ENCODE results near the gene SMPDL3A.

- TF ChIP-seq CTCF (IDR thresholded peaks at IDR 0.05) (no peak), POLR2AphosphoS5 (IDR thresholded peaks at IDR 0.05) (no peak), EP300 (IDR thresholded peaks at IDR 0.05) (no peak), POLR2A (IDR thresholded peaks at IDR 0.05; ENCODE audit: low read depth) (no peak)
These were observed 64.4 kb downstream of the SMPDL3A start for GRCh38 chr6:122853259-122853995.

Measured in esophagus muscularis mucosa (tissue), 4 donors.